GM19023 (cell line): ENCODE results near the gene TXNDC5.

Source experiments
- ATAC-seq: cut with Tn5 transposase; IDR thresholded peaks from one replicate; pipeline ENCODE4 v1.9.1; 2021; ENCODE audit warnings: mild to moderate bottlenecking, moderate library complexity; ENCODE audit not compliant: unreplicated experiment

The TXNDC5 gene

DNA sequence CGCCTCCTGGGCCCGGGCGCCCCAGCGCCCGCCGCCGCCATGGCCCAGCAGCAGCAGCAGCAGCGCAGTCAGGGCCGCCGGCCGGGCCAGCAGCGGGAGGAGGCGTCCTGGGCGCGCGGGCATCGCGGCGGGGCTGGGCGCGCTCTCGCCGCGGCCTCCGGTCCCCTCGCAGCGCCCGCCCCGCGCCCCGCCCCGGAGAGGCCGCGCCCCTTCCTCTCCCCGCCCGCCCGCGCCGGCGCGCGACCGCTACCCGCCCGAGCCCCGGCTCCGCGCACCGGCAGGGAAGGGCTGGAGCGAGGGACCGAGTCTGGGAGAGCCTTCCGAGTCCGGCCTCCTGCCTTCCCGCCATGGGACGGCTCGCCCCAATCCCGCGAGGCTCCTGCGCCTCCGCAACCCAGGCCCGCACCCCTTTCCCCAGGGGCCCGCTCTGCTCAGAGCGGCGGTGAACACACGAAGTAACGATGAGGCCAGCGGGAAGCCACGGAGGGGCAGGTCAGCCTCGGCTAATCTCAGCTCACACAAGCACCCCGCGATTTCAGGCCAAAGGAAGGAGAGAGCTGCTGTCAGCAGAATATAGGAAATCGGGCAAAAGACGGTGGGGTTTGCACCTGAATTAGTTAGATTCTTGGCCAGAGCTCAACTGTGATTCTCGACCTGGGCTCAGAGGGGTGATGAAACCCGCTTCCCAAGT lies at the start of gene TXNDC5:
Gene TXNDC5, minus strand, starts transcription at position 135 of the 691 bp plus-strand sequence. Its CDS starts 12 bp downstream, at position 123.
- peak; percentile 67 for ATAC-seq

- no peak for ATAC-seq
Observed at GRCh38 chr6:7960141-7960540, 49.6 kb upstream of the TXNDC5 start.

- no peak for ATAC-seq
Observed at GRCh38 chr6:7959453-7959852, 48.9 kb upstream of the TXNDC5 start.

- ATAC-seq: no peak
Observed at GRCh38 chr6:7958464-7958863, 47.9 kb upstream of the TXNDC5 start.

- ATAC-seq: no peak
Observed at GRCh38 chr6:7956257-7956656, 45.7 kb upstream of the TXNDC5 start.

DNA sequence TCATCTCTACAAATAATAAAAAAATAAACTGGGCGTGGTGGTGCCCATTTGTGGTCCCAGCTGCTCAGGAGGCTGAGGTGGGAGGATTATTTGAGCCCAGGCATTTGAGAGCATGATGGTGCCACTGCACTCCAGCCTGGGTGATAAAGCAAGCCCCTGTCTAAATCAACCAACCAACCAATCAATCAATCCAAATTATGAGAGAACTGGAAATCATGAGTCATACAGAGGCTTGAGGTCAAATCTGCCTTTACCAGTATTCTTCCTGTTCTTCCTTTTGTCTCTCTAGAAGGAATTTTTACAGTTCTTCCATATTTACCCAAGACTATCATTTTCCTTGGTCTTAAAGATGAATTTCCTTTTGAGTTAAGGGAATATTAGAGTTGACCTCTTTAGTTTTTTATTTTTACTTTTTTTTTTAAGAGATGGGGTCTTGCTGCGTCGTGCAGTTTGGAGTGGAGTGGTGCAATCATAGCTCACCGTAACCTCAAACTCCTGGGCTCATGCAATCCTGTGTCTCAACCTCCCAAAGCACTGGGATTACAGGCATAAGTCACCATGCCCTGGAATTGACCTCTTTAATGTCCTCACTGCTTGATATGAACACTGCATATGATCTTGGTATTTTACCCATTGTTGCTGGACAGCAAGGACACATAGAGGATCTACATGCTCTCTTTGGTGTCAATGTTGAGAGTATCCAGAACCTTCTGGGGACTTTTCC lies 44.1 kb upstream of the TXNDC5 start:
- no peak for ATAC-seq

GRCh38 chr6:7953753-7954152 lies 43.2 kb upstream of the TXNDC5 start:
- no peak for ATAC-seq

DNA sequence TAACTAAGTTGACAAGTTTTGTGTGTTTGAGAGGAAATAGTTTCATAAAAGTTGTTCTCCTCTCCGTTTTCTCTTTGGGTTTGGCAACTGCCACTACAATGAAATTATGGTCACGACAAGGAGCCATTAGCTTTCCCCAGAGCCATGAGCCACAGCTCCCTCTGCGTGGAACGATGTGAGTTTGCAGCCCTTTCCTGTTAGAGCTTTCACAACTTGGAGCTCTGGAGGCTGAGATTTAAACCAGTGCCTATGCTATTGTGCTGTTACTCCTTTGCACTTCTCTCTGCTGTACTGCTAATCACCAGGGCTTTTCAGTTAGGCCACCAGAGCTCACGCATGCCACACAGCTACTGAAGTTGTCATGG lies 29.3 kb upstream of the TXNDC5 start:
- ATAC-seq: no peak

- no peak for ATAC-seq
Observed at GRCh38 chr6:7939184-7939863, 28.7 kb upstream of the TXNDC5 start.

DNA sequence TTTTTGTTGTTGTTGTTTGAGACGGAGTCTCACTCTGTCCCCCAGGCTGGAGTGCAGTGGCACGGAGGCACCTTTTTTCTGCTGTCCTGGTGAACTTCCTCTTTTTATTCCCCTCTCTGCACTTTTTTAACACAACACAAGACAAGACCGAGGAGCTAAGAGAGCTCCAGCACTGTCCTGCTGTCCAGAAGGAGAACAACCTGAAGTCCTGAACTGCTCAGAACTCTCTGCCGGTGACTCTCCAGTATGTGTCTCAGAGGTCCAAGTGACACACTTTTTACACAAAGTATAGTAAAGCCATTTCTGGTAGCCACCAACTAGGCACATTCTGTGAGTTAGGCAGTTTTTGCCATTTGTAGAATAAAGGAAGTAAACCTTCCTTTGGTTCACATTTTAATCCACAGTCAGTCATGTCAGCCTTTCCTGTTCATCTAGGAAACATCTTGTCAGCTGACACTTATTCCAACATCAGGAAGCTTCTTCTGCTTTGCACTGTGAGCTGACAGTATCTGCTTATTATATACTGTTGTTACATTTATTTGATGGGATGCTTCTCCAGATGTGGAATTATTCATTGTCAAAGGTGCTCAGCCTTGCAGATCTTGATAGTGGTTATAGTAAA lies 28.1 kb upstream of the TXNDC5 start:
- ATAC-seq: no peak

DNA sequence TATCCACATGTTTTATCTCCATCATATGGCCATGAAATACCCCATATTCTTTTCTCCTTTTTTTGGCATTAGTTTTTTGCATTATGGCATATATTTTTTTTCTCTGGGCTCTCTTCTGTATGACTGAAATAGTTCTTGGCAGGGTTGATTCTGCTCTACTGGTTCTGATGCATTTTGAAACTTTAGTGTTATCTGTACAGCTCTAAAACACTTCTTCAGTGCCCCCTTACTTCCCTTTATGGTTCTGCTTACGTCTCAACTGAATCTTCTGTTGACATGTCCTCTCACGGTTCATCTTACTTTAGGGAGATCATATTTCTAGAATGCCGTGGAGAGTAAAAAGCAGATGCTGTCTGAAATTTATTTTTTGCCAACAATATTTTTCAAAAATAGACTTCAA lies 23.2 kb upstream of the TXNDC5 start:
- peak; percentile 87 for ATAC-seq

DNA sequence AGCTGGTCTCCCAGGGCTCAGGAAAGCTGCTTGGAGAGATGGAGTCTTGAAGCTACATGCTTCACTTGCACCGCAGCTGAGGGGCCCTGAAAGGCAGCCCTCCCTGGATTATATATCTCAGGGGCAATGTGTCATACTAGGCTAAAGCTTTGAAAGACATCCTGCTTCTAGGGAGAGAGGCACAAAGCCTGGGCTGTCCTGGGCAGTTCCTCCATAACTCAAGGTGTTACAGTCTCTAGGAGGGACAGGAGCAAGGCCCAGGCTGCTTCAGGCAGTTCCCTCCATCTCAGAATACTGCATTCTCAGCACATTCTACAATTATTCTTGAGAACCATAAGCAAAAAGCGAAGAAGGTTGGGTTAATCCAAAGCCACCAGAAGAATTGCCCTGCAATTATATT lies 22.0 kb upstream of the TXNDC5 start:
- ATAC-seq: no peak

- no peak for ATAC-seq
Observed at GRCh38 chr6:7924867-7925266, 14.3 kb upstream of the TXNDC5 start.

DNA sequence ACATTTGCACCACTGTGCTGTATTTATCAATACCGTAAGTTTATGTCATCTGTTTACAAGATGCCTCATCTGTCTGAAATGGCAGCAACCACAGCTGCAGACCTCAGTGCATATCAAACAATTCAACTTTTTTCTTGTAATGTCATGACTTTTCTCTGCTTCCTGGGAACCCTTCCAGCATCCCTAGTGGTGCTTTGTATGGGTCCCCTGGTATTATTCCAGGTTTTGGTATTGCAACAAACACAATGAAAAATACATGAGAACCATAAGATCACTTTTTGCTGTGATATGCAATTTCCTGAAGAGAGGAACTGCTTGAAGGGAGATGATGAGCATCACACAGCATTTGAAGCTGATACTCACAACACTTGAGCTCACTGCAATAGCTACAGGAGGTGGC lies 12.0 kb upstream of the TXNDC5 start:
- no peak for ATAC-seq

GRCh38 chr6:7921632-7922092 lies 11.1 kb upstream of the TXNDC5 start:
- no peak for ATAC-seq

GRCh38 chr6:7921046-7921445 lies 10.5 kb upstream of the TXNDC5 start:
- ATAC-seq: no peak

DNA sequence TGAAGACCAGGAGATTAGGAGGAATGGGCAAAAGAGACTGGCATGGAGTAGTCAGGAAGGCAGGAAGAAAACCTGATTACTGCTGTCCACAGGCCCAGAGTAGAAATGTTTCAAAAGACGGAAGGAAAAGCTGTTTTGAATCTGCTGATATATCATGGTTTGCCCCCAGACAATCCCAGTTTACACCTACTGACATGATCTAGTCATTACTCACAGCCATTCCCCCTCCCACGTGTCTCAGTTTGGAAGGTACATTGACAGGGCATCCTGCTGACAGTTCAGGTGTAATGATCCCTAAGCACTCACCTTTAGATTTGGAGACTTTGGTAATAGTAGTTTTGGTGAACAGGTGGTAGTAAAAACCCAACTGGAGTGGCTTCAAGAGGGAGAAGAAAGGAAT lies 9.8 kb upstream of the TXNDC5 start:
- no peak for ATAC-seq

DNA sequence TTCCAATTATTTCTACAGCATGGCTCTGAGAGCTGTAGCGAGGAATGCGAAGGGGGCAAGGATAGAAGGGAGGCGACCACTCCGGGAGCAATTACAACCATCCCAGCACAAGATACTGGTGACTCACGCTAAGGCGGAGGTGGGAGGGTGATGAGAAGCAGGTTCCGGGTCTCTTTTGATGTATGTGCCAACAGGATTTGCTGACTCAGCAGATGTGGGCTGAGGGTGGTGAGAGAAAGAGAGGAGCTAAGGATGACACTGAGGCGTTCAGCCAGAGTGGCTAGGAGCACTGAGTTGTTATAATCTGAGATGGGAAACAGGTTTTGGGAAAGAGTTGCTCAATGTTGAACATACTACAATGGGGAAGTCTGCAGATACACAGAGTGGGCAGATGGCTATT lies 9.3 kb upstream of the TXNDC5 start:
- ATAC-seq: no peak

- no peak for ATAC-seq
Observed at GRCh38 chr6:7918403-7918802, 7.8 kb upstream of the TXNDC5 start.

- no peak for ATAC-seq
Observed at GRCh38 chr6:7917729-7918128, 7.1 kb upstream of the TXNDC5 start.

- peak; percentile 75 for ATAC-seq
Observed at GRCh38 chr6:7916959-7917358, 6.4 kb upstream of the TXNDC5 start.
